GM23338 (cell line): ENCODE results near the gene TRABD. TPM values are rescaled to one million over a fixed set of nuclear protein-coding genes. Genes with fewer than 3 reads are reported as not detected.

ENCODE experiments used
- ATAC-seq: fragments of 200-7000 bp; cut with Tn5 transposase; 3 replicates; pipeline ENCODE4 v1.9.1; 2020
- DNase-seq: peaks from one replicate; pipeline ENCODE4 v3.0.0-alpha.2; 2015; ENCODE audit warnings: low spot score
- H2AFZ ChIP-seq: fragments of 200-600 bp; sonication (generic); 2 replicates; pipeline ENCODE4 v1.8.0; 2016; ENCODE audit warnings: antibody characterized with exemption, mild to moderate bottlenecking, moderate library complexity
- H3F3A ChIP-seq: fragments of 200-600 bp; sonication (generic); replicated peaks from 2 replicates; pipeline ENCODE4 v1.8.0; 2017; ENCODE audit warnings: antibody characterized with exemption, mixed run types, low read depth
- H3K27ac ChIP-seq: fragments of 200-600 bp; sonication (generic); 2 replicates; pipeline ENCODE4 v1.6.1; 2016; ENCODE audit warnings: low read depth
- H3K27me3 ChIP-seq: fragments of 200-600 bp; sonication (generic); 2 replicates; pipeline ENCODE4 v1.8.0; 2016; ENCODE audit warnings: mild to moderate bottlenecking, mixed run types, moderate library complexity; ENCODE audit not compliant: insufficient read depth
- H3K36me3 ChIP-seq: fragments of 200-600 bp; sonication (generic); 2 replicates; pipeline ENCODE4 v1.8.0; 2016; ENCODE audit warnings: mild to moderate bottlenecking; ENCODE audit not compliant: insufficient read depth
- H3K4me1 ChIP-seq: fragments of 200-600 bp; sonication (generic); 2 replicates; pipeline ENCODE4 v1.8.0; 2016; ENCODE audit warnings: mild to moderate bottlenecking, moderate library complexity; ENCODE audit not compliant: insufficient read depth
- H3K4me2 ChIP-seq: fragments of 200-600 bp; sonication (generic); 2 replicates; pipeline ENCODE4 v1.7.1; 2017; ENCODE audit warnings: mixed run types
- H3K4me3 ChIP-seq: fragments of 200-600 bp; sonication (generic); 2 replicates; pipeline ENCODE4 v1.6.1; 2016; ENCODE audit warnings: mixed run types
- H3K79me2 ChIP-seq: fragments of 200-600 bp; sonication (generic); replicated peaks from 2 replicates; pipeline ENCODE4 v1.8.0; 2017; ENCODE audit warnings: mild to moderate bottlenecking; ENCODE audit not compliant: insufficient read depth
- H3K9me2 ChIP-seq: fragments of 200-600 bp; sonication (generic); 2 replicates; pipeline ENCODE4 v1.8.0; 2017; ENCODE audit not compliant: insufficient read depth
- H4K20me1 ChIP-seq: fragments of 200-600 bp; sonication (generic); replicated peaks from 2 replicates; pipeline ENCODE4 v1.8.0; 2017; ENCODE audit warnings: mild to moderate bottlenecking; ENCODE audit not compliant: insufficient read depth
- H3K27ac Mint-ChIP-seq: 2 replicates; pipeline ENCODE4 v1.8.0; 2020; ENCODE audit warnings: inconsistent platforms, mild to moderate bottlenecking, moderate library complexity, mixed read lengths
- H3K27me3 Mint-ChIP-seq: 3 replicates; pipeline ENCODE4 v1.8.0; 2022; ENCODE audit warnings: low read depth, mild to moderate bottlenecking, moderate library complexity, mixed read lengths, inconsistent platforms; ENCODE audit not compliant: insufficient read depth, poor library complexity
- H3K36me3 Mint-ChIP-seq: 3 replicates; pipeline ENCODE4 v1.8.0; 2021; ENCODE audit warnings: low read depth, mild to moderate bottlenecking, inconsistent platforms, moderate library complexity, mixed read lengths
- H3K4me1 Mint-ChIP-seq: 3 replicates; pipeline ENCODE4 v1.8.0; 2020; ENCODE audit warnings: mild to moderate bottlenecking, inconsistent platforms, mixed read lengths
- H3K4me3 Mint-ChIP-seq: 3 replicates; pipeline ENCODE4 v1.8.0; 2021; ENCODE audit warnings: moderate library complexity, mild to moderate bottlenecking, inconsistent platforms, mixed read lengths
- H3K9me3 Mint-ChIP-seq: 3 replicates; pipeline ENCODE4 v1.8.0; 2020; ENCODE audit warnings: moderate library complexity, mild to moderate bottlenecking, inconsistent platforms, mixed read lengths
- CREB1 ChIP-seq: fragments of 250-450 bp; sonication (Bioruptor Pico); IDR thresholded peaks from 2 replicates; pipeline ENCODE4 v1.5.0; 2020; ENCODE audit warnings: low read depth, mild to moderate bottlenecking, moderate library complexity
- CTCF ChIP-seq, 2 experiments: fragments of 200-600 bp in 1 of 2; sonication (generic) in 1 of 2; conservative IDR thresholded peaks; 2 replicates each; pipeline versions ENCODE4 v1.5.1 to v1.6.1; 2016 to 2017; ENCODE audit warnings: antibody characterized with exemption in 2 of 2, low read depth in 2 of 2, mild to moderate bottlenecking in 2 of 2, moderate library complexity in 1 of 2
- EZH2 ChIP-seq: fragments of 200-600 bp; sonication (generic); IDR thresholded peaks from one replicate; pipeline ENCODE4 v1.8.0; 2017; ENCODE audit warnings: antibody characterized with exemption, mild to moderate bottlenecking, low read depth; ENCODE audit not compliant: unreplicated experiment
- NANOG ChIP-seq: IDR thresholded peaks from 2 replicates; pipeline ENCODE4 v1.6.1; 2016; ENCODE audit warnings: antibody characterized with exemption, borderline replicate concordance
- STAT1 ChIP-seq: IDR thresholded peaks from one replicate; pipeline ENCODE4 v1.6.1; 2016; ENCODE audit warnings: antibody characterized with exemption; ENCODE audit not compliant: unreplicated experiment
- ZNF114 ChIP-seq: fragments of 250-450 bp; sonication (Bioruptor Pico); IDR thresholded peaks from 2 replicates; pipeline ENCODE4 v1.5.0; 2020; ENCODE audit warnings: mild to moderate bottlenecking, moderate library complexity
- ZNF462 ChIP-seq: fragments of 250-450 bp; sonication (Bioruptor Pico); IDR thresholded peaks from 2 replicates; pipeline ENCODE4 v1.5.0; 2020; ENCODE audit warnings: mild to moderate bottlenecking, moderate library complexity
- polyA plus RNA-seq: library from polyadenylated mRNA; unstranded; fragments of >200 nt; fragmentation: Nextera tagmentation; extraction: Ambion mirVana; gene quantifications from 2 replicates; pipeline ENCODE4 v1.2.1, GENCODE V29; 2016
- total RNA-seq: library from RNA; depleted of rRNA; stranded (reverse); fragments of >200 nt; shearing (Covaris generic); gene quantifications from 2 replicates; pipeline ENCODE4 v1.2.3, GENCODE V29; 2014
- TF ChIP-seq, protein P1 (sequence below): IDR thresholded peaks from one replicate; pipeline ENCODE4 v1.6.1; 2018; ENCODE audit warnings: antibody characterized with exemption; ENCODE audit not compliant: unreplicated experiment

TRABD gene
- total and polyA plus RNA-seq, 2 experiments from 2014 or later: 44.1 to 66.1 TPM

DNA sequence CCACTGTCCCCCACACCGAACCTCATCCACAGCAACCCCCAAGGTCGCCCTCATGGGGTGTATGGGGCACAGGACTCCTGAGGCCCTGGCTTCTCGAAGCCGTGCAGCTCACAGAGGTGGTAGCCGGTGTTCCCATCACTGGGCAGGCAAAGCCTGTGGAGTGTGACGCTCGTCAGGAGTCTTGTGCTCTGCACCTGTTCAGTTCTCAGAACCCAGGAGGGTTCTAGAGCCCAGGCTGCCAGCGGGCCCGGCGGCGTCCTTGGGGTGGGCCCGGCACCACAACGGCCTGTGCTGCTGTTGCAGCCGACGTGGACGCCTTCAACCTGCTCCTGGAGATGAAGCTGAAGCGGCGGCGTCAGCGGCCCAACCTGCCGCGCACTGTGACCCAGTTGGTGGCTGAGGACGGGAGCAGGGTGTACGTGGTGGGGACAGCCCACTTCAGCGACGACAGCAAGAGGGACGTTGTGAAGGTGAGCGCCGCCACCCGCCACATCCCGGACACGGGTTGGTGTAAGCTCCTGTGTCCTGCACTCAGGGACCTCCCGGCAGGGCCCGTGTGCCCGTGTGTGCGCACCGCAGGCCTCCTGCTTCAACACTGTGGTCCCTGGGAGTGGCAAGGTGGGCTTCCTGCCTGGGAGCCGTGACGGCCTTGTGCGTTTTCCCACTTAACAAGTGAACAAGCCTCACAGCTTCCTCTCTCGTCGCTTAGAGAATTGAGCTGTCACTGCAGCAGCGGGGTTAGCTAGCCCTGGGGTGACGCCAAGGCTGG, 8.5 kb downstream of the TRABD start (continued):
- no peak for TF ChIP-seq CTCF (conservative IDR thresholded peaks at IDR 0.05; ENCODE audit: low read depth in 2 of 2)
- no peak for TF ChIP-seq ZNF462 (CRISPR knock-in tag)
- no peak for TF ChIP-seq ZNF114 (CRISPR knock-in tag)
- TF ChIP-seq CREB1 (CRISPR knock-in tag): no peak

- H3K27me3 Mint-ChIP-seq: peaks cover 8% of the 10 kb centered on the region
- peaks cover 15% of the 10 kb centered on the region for H4K20me1 ChIP-seq
- no peak for TF ChIP-seq NANOG
- no peak for TF ChIP-seq EZH2
- no peak for TF ChIP-seq CREB1 (CRISPR knock-in tag)
- TF ChIP-seq, protein P1, sequence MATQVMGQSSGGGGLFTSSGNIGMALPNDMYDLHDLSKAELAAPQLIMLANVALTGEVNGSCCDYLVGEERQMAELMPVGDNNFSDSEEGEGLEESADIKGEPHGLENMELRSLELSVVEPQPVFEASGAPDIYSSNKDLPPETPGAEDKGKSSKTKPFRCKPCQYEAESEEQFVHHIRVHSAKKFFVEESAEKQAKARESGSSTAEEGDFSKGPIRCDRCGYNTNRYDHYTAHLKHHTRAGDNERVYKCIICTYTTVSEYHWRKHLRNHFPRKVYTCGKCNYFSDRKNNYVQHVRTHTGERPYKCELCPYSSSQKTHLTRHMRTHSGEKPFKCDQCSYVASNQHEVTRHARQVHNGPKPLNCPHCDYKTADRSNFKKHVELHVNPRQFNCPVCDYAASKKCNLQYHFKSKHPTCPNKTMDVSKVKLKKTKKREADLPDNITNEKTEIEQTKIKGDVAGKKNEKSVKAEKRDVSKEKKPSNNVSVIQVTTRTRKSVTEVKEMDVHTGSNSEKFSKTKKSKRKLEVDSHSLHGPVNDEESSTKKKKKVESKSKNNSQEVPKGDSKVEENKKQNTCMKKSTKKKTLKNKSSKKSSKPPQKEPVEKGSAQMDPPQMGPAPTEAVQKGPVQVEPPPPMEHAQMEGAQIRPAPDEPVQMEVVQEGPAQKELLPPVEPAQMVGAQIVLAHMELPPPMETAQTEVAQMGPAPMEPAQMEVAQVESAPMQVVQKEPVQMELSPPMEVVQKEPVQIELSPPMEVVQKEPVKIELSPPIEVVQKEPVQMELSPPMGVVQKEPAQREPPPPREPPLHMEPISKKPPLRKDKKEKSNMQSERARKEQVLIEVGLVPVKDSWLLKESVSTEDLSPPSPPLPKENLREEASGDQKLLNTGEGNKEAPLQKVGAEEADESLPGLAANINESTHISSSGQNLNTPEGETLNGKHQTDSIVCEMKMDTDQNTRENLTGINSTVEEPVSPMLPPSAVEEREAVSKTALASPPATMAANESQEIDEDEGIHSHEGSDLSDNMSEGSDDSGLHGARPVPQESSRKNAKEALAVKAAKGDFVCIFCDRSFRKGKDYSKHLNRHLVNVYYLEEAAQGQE: no peak
- TF ChIP-seq STAT1: no peak
- no peak for TF ChIP-seq CTCF (conservative IDR thresholded peaks at IDR 0.05; ENCODE audit: low read depth in 2 of 2)
Observed at GRCh38 chr22:50196256-50196655, 10.5 kb downstream of the TRABD start.

More at GRCh38 chr22:50196256-50196655, 10.5 kb downstream of the TRABD start:
- no peaks in the 10 kb centered on the region for H3K36me3 ChIP-seq
- H3K4me3 Mint-ChIP-seq: no peak overlapping the region
- no peaks in the 10 kb centered on the region for H3K4me1 ChIP-seq
- H3K36me3 Mint-ChIP-seq: peaks cover 3% of the 10 kb centered on the region; the same call in 1 of the 3 replicates
- DNase-seq (no peak), ATAC-seq (no peak)
- H3K4me2 ChIP-seq: no peak overlapping the region
- H3K79me2 ChIP-seq: peaks cover 13% of the 10 kb centered on the region
- no peaks in the 10 kb centered on the region for H3K27me3 ChIP-seq
- no peak overlapping the region for H2AFZ ChIP-seq
- no peak overlapping the region for H3K27ac ChIP-seq
- no peaks in the 10 kb centered on the region for H3K9me2 ChIP-seq
- H3F3A ChIP-seq: peaks cover 11% of the 10 kb centered on the region
- H3K4me1 Mint-ChIP-seq: peaks cover 7% of the 10 kb centered on the region; the same call in 2 of the 3 replicates
- no peak overlapping the region for H3K4me3 ChIP-seq
- no peak overlapping the region for H3K27ac Mint-ChIP-seq
- H3K9me3 Mint-ChIP-seq: no peaks in the 10 kb centered on the region
